GM23248 (cell line): ENCODE results near the gene CTNNA2. TPM values are rescaled to one million over a fixed set of nuclear protein-coding genes. Genes with fewer than 3 reads are reported as not detected.
A peak's percentile ranks its signal among the peaks of the same experiment; 100 is the strongest.

Source experiments
- DNase-seq: peaks from one replicate; pipeline ENCODE4 v3.0.0-alpha.2; 2015
- H2AFZ ChIP-seq: fragments of 200-600 bp; sonication (generic); 2 replicates; pipeline ENCODE4 v1.6.1; 2016; ENCODE audit warnings: antibody characterized with exemption
- H3F3A ChIP-seq: fragments of 200-600 bp; sonication (generic); 2 replicates; pipeline ENCODE4 v1.6.1; 2016; ENCODE audit warnings: mild to moderate bottlenecking, antibody characterized with exemption, mixed run types; ENCODE audit not compliant: insufficient read depth
- H3K27ac ChIP-seq: fragments of 200-600 bp; sonication (generic); 2 replicates; pipeline ENCODE4 v1.5.1; 2016; ENCODE audit warnings: mild to moderate bottlenecking
- H3K27me3 ChIP-seq: fragments of 200-600 bp; sonication (generic); replicated peaks from 2 replicates; pipeline ENCODE4 v1.6.1; 2016; ENCODE audit warnings: mild to moderate bottlenecking; ENCODE audit not compliant: insufficient read depth
- H3K36me3 ChIP-seq: fragments of 200-600 bp; sonication (generic); 2 replicates; pipeline ENCODE4 v1.6.1; 2016; ENCODE audit warnings: low read depth, mild to moderate bottlenecking
- H3K4me1 ChIP-seq: fragments of 200-600 bp; sonication (generic); 2 replicates; pipeline ENCODE4 v1.6.1; 2016; ENCODE audit warnings: mild to moderate bottlenecking; ENCODE audit not compliant: insufficient read depth
- H3K4me2 ChIP-seq: fragments of 200-600 bp; sonication (generic); one replicate; pipeline ENCODE4 v1.6.1; 2016; ENCODE audit warnings: mild to moderate bottlenecking; ENCODE audit not compliant: unreplicated experiment
- H3K4me3 ChIP-seq: fragments of 200-600 bp; sonication (generic); 2 replicates; pipeline ENCODE4 v1.5.1; 2016; ENCODE audit warnings: mild to moderate bottlenecking
- H3K79me2 ChIP-seq: fragments of 200-600 bp; sonication (generic); 2 replicates; pipeline ENCODE4 v1.6.1; 2016; ENCODE audit warnings: mild to moderate bottlenecking; ENCODE audit not compliant: insufficient read depth
- H3K9ac ChIP-seq: fragments of 200-600 bp; sonication (generic); 2 replicates; pipeline ENCODE4 v1.6.1; 2016; ENCODE audit warnings: mild to moderate bottlenecking
- H3K9me2 ChIP-seq: fragments of 200-600 bp; sonication (generic); 2 replicates; pipeline ENCODE4 v1.6.1; 2016; ENCODE audit warnings: mixed run types, mild to moderate bottlenecking, moderate library complexity; ENCODE audit not compliant: insufficient read depth
- H3K9me3 ChIP-seq: fragments of 200-600 bp; sonication (generic); one replicate; pipeline ENCODE4 v1.6.1; 2017; ENCODE audit warnings: low read depth
- H4K20me1 ChIP-seq: fragments of 200-600 bp; sonication (generic); 2 replicates; pipeline ENCODE4 v1.6.0; 2016; ENCODE audit not compliant: insufficient read depth
- EZH2 ChIP-seq: fragments of 200-600 bp; sonication (generic); IDR thresholded peaks from 2 replicates; pipeline ENCODE4 v1.6.1; 2018; ENCODE audit warnings: antibody characterized with exemption, mild to moderate bottlenecking; ENCODE audit not compliant: insufficient read depth, poor library complexity, severe bottlenecking
- EZH2phosphoT487 ChIP-seq: fragments of 200-600 bp; sonication (generic); IDR thresholded peaks from 2 replicates; pipeline ENCODE4 v1.6.1; 2018; ENCODE audit warnings: antibody characterized with exemption, moderate library complexity, mild to moderate bottlenecking, low read depth; ENCODE audit not compliant: insufficient read depth
- whole genome bisulfite sequencing, 2 experiments: methylation state at CpG; one replicate each; pipeline ENCODE4 v1.1.6; 2015 to 2017; ENCODE audit warnings: low lambda C conversion rate in 2 of 2, low coverage in 1 of 2; ENCODE audit errors: missing lambda C conversion rate in 2 of 2; 5-methylcytosine and 5-hydroxymethylcytosine counted together
- in situ Hi-C: fragments of 300-500 bp; cut with MboI; formaldehyde crosslinking; loops from 2 replicates; pipeline ENCODE4 v1.15.0; 2020
- polyA plus RNA-seq: library from polyadenylated mRNA; unstranded; fragments of >200 nt; fragmentation: Nextera tagmentation; extraction: Ambion mirVana; gene quantifications from 2 replicates; pipeline ENCODE4 v1.2.1, GENCODE V29; 2016
- total RNA-seq: library from RNA; depleted of rRNA; stranded (reverse); fragments of >200 nt; shearing (Covaris generic); gene quantifications from 2 replicates; pipeline ENCODE4 v1.2.3, GENCODE V29; 2014; rRNA removed

CTNNA2 gene
- not detected in 2 replicates for total RNA-seq
- not detected in 2 replicates for polyA plus RNA-seq

- Histone ChIP-seq H3K4me2 (no peak within 1 kb of the TSS), H3K79me2 (no peaks in the 10 kb centered on the region), H3F3A (no peaks in the 10 kb centered on the region), H3K36me3 (no peaks in the 10 kb centered on the region), H3K27me3 (no peaks in the 10 kb centered on the region), H3K4me1 (no peaks in the 10 kb centered on the region), H3K4me3 (no peak within 1 kb of the TSS), H3K9me3 (no peaks in the 10 kb centered on the region), H3K9ac (no peak within 1 kb of the TSS), H3K27ac (no peak within 1 kb of the TSS), H4K20me1 (no peaks in the 10 kb centered on the region), H2AFZ (no peak within 1 kb of the TSS), H3K9me2 (no peaks in the 10 kb centered on the region)
- in situ Hi-C loops = no loop called here
- WGBS, 2 experiments = 2 to 5% methylated on average over 10 to 55 of the region's 87 CpGs
- DNase-seq = peak; percentile 24
- TF ChIP-seq EZH2phosphoT487 = no peak
- no peak for TF ChIP-seq EZH2
These were observed at the start of gene CTNNA2 for GRCh38 chr2:79512442-79513401. CTNNA2 (plus strand) TSS chr2:79513051.

GRCh38 chr2:79487399-79487798 lies 25.5 kb upstream of the CTNNA2 start:
- H2AFZ ChIP-seq = no peak overlapping the region
- no peaks in the 10 kb centered on the region for H3K36me3 ChIP-seq
- no peaks in the 10 kb centered on the region for H3K27me3 ChIP-seq
- no peak for DNase-seq
- WGBS, 2 experiments = 5 to 12% methylated on average over 3 of the region's 3 CpGs
- H3K9me2 ChIP-seq = no peaks in the 10 kb centered on the region
- H3K4me2 ChIP-seq = no peak overlapping the region
- no peaks in the 10 kb centered on the region for H4K20me1 ChIP-seq
- H3K4me1 ChIP-seq = no peaks in the 10 kb centered on the region
- no peaks in the 10 kb centered on the region for H3F3A ChIP-seq
- no peak for TF ChIP-seq EZH2phosphoT487
- no peak for TF ChIP-seq EZH2
- no peak overlapping the region for H3K9ac ChIP-seq
- in situ Hi-C loops = no loop called here
- no peak overlapping the region for H3K4me3 ChIP-seq
- no peaks in the 10 kb centered on the region for H3K79me2 ChIP-seq
- no peaks in the 10 kb centered on the region for H3K9me3 ChIP-seq
- H3K27ac ChIP-seq = no peak overlapping the region

- H3K4me1 ChIP-seq = no peaks in the 10 kb centered on the region
- H3K4me3 ChIP-seq = no peak overlapping the region
- H3K9ac ChIP-seq = no peak overlapping the region
- H3K36me3 ChIP-seq = no peaks in the 10 kb centered on the region
- H3K27ac ChIP-seq = no peak overlapping the region
- no peaks in the 10 kb centered on the region for H3K9me3 ChIP-seq
- no peak overlapping the region for H2AFZ ChIP-seq
- no peak overlapping the region for H3K4me2 ChIP-seq
- no peaks in the 10 kb centered on the region for H3F3A ChIP-seq
- no peak for TF ChIP-seq EZH2
- no peak for TF ChIP-seq EZH2phosphoT487
- H3K27me3 ChIP-seq = no peaks in the 10 kb centered on the region
- no peaks in the 10 kb centered on the region for H3K9me2 ChIP-seq
- WGBS, 2 experiments = 8 to 11% methylated on average over 16 of the region's 16 CpGs
- peak; percentile 25 for DNase-seq
- H4K20me1 ChIP-seq = no peaks in the 10 kb centered on the region
- no peaks in the 10 kb centered on the region for H3K79me2 ChIP-seq
- in situ Hi-C loops = no loop called here
These were observed 1.4 kb upstream of the CTNNA2 start for GRCh38 chr2:79511320-79511951.

GRCh38 chr2:79513711-79514110 lies 860 bp downstream of the CTNNA2 start:
- Histone ChIP-seq H3K27me3 (no peaks in the 10 kb centered on the region), H3K9ac (no peak overlapping the region), H3K4me1 (no peaks in the 10 kb centered on the region), H2AFZ (no peak overlapping the region), H3K4me2 (no peak overlapping the region), H3K4me3 (no peak overlapping the region), H3K27ac (no peak overlapping the region), H3K9me3 (no peaks in the 10 kb centered on the region), H3K9me2 (no peaks in the 10 kb centered on the region), H3K36me3 (no peaks in the 10 kb centered on the region), H4K20me1 (no peaks in the 10 kb centered on the region), H3F3A (no peaks in the 10 kb centered on the region), H3K79me2 (no peaks in the 10 kb centered on the region)
- 9 to 23% methylated on average over 4 of the region's 4 CpGs for WGBS, 2 experiments
- TF ChIP-seq EZH2 = no peak
- no peak for TF ChIP-seq EZH2phosphoT487
- no peak for DNase-seq
- in situ Hi-C loops = no loop called here
